ENCODE data around the gene ARHGEF1.

Gene ARHGEF1

DNA sequence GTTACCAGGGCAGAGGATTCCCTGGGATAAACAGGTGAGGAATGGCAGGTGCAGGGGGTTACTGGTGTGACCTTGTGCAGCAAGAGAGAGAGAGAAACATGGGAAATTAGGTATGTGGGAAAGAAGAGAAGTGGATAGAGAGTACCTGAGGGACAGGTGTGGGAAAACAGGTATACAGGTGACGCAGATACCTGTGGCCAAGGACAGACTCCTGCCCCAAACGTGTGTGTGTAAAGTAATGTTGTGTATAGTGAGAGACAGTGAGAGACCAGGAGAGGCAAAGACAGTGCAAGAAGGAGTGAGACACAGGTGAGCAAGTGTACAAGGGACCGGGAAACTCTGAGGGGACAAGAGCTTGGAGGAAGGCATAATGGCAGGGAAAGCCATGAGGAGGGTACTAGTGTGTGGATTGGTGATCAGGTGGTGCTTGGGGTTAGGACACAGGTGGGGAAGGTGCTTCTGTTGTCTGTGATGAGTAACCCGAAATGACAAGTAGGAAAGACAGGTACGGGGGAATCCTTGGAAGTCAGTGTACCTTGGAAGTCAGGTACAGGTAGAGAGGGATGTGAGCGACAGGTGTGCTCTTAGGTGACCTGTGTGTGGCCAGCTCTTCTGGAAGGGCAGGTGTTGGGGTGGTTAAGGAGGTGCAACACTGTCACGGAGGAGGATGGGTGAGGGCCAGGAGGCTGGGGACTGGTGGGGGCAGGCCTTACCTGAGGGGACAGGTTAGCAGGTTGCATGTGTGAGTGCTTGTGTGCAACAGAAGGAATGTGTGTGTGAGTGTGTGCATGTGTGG lies 42.4 kb downstream of the ARHGEF1 start:
- no peak for DNase-seq (ENCODE audit: insufficient read length)
- no peak for FAIRE-seq

GRCh38 chr19:41926028-41926762 lies 43.2 kb downstream of the ARHGEF1 start:
- TF ChIP-seq POLR2A (IDR thresholded peaks at IDR 0.05; ENCODE audit: low read depth, low read length) (no peak), TAF1 (IDR thresholded peaks at IDR 0.05; ENCODE audit: borderline replicate concordance, low read depth, low read length) (no peak), POLR2AphosphoS5 (IDR thresholded peaks at IDR 0.05; ENCODE audit: low read depth, low read length) (no peak)
- DNase-seq (ENCODE audit: insufficient read length), result no peak
- no peak for FAIRE-seq

More for the DNA sequence above, 42.4 kb downstream of the ARHGEF1 start:
- TF ChIP-seq POLR2A (IDR thresholded peaks at IDR 0.05; ENCODE audit: low read depth, low read length) (no peak), POLR2AphosphoS5 (IDR thresholded peaks at IDR 0.05; ENCODE audit: low read depth, low read length) (no peak), TAF1 (IDR thresholded peaks at IDR 0.05; ENCODE audit: borderline replicate concordance, low read depth, low read length) (no peak)

DNA sequence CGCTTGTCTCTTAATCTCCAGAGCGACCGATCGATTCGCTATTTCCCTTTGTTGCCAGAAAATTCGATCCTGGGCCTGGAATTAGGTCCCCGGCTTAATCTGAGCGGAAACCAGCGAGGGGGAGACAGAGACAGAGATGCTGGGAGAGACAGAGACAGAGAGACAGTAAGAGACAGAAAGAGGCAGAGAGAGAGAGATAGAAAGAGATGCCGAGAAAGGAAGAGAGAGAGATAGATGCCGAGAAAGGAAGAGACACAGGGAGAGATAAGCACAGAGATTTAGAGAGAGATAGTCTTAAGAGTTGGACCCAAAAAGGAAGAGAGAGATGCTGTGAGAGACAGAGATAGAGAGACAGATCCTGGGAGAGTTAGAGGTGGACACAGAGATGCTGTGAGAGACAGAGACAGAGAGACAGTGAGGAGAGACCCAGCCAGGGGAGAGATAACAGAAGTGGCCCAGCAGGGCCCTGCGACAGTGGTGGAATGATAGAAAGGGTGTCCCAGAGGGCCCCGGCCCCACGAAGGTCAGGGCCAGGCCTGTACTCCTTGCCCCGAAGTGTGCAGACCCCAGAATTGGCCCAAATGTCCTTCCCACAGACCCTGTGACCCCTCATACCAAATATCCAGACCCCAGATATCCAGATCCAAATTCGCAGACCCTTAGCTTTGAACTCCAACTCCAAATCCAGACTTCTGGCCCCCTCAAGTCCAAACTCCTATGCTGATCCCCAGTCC lies 43.9 kb downstream of the ARHGEF1 start:
- FAIRE-seq (no peak), DNase-seq (ENCODE audit: insufficient read length) (no peak)
- TF ChIP-seq TAF1 (IDR thresholded peaks at IDR 0.05; ENCODE audit: borderline replicate concordance, low read depth, low read length) (no peak), POLR2A (IDR thresholded peaks at IDR 0.05; ENCODE audit: low read depth, low read length) (no peak), POLR2AphosphoS5 (IDR thresholded peaks at IDR 0.05; ENCODE audit: low read depth, low read length) (no peak)

DNA sequence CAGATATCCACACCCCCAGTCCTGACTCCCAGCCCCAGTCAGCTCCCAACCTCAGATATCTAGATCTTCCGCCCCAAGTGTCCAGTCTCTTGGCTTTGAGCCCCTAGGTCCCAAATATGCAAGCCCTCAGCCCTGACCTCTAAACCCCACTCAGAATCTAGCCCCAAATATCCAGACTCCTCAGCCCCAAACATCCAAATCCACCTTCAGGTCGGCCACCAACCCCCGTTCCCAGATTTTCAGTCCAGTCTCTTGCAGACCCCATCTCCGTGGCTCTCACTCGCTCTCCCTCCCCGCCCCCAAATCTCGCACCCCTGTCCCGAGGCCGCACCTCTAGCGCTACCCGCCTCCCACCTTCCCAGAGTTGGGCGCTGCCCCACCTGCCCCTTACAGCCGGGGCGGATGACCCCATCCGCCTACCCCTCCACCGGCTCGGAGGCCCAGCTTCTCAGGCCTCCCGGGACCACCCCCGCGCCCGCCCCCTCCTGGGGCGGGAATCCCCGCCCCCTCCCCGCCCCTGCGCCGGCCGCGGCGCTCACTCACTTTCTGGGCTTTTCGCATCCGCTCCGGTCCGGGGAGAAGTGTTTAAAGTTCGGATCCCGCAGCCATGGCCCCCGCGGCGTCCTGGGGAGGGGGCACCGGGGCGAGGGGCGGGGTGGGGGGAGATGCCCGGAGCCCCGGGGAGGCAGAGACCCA lies 44.7 kb downstream of the ARHGEF1 start:
- DNase-seq (ENCODE audit: insufficient read length) (no peak), FAIRE-seq (no peak)
- TF ChIP-seq POLR2A (IDR thresholded peaks at IDR 0.05; ENCODE audit: low read depth, low read length) (no peak), POLR2AphosphoS5 (IDR thresholded peaks at IDR 0.05; ENCODE audit: low read depth, low read length) (no peak), TAF1 (IDR thresholded peaks at IDR 0.05; ENCODE audit: borderline replicate concordance, low read depth, low read length) (no peak)

- FAIRE-seq, result peak; percentile 33
- TF ChIP-seq TAF1 (IDR thresholded peaks at IDR 0.05; ENCODE audit: borderline replicate concordance, low read depth, low read length), result no peak
- TF ChIP-seq POLR2A (IDR thresholded peaks at IDR 0.05; ENCODE audit: low read depth, low read length), result no peak
- no peak for TF ChIP-seq POLR2AphosphoS5 (IDR thresholded peaks at IDR 0.05; ENCODE audit: low read depth, low read length)
- no peak for DNase-seq (ENCODE audit: insufficient read length)
Observed at GRCh38 chr19:41928221-41928683, 45.3 kb downstream of the ARHGEF1 start, which contains the start of gene ERFL. Gene ERFL, minus strand, starts transcription at chr19:41928449. Its CDS starts 15,530 bp downstream, at chr19:41912919.

- DNase-seq (ENCODE audit: insufficient read length) (no peak), FAIRE-seq (peak; percentile 93)
- TF ChIP-seq POLR2A (IDR thresholded peaks at IDR 0.05; ENCODE audit: low read depth, low read length) (no peak), TAF1 (IDR thresholded peaks at IDR 0.05; ENCODE audit: borderline replicate concordance, low read depth, low read length) (no peak), POLR2AphosphoS5 (IDR thresholded peaks at IDR 0.05; ENCODE audit: low read depth, low read length) (no peak)
Observed at GRCh38 chr19:41928754-41929535, 46.0 kb downstream of the ARHGEF1 start.

- FAIRE-seq (no peak), DNase-seq (ENCODE audit: insufficient read length) (no peak)
- TF ChIP-seq POLR2A (IDR thresholded peaks at IDR 0.05; ENCODE audit: low read depth, low read length) (no peak), POLR2AphosphoS5 (IDR thresholded peaks at IDR 0.05; ENCODE audit: low read depth, low read length) (no peak), TAF1 (IDR thresholded peaks at IDR 0.05; ENCODE audit: borderline replicate concordance, low read depth, low read length) (no peak)
Observed at GRCh38 chr19:41929536-41930071, 46.6 kb downstream of the ARHGEF1 start.

DNA sequence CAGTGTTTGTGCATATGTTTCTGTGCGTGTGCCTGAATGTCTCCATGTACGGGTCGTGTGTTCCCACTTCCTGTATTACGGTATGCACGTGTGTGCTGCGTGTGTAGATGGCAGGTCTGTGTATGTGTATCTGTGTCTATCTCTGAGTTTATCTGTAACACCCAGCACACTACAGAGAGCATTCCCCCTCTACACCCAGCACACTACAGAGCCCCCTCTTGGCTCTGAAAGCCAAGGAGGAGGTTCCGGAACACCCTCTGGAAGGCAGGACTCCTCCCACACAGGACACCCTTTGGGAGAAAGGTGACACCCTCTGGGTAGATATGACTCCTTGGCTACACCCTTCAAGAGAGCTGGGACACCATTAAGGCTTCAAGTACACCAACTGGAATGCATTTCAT lies 47.3 kb downstream of the ARHGEF1 start:
- FAIRE-seq, result no peak
- TF ChIP-seq POLR2AphosphoS5 (IDR thresholded peaks at IDR 0.05; ENCODE audit: low read depth, low read length) (no peak), POLR2A (IDR thresholded peaks at IDR 0.05; ENCODE audit: low read depth, low read length) (no peak), TAF1 (IDR thresholded peaks at IDR 0.05; ENCODE audit: borderline replicate concordance, low read depth, low read length) (no peak)

DNA sequence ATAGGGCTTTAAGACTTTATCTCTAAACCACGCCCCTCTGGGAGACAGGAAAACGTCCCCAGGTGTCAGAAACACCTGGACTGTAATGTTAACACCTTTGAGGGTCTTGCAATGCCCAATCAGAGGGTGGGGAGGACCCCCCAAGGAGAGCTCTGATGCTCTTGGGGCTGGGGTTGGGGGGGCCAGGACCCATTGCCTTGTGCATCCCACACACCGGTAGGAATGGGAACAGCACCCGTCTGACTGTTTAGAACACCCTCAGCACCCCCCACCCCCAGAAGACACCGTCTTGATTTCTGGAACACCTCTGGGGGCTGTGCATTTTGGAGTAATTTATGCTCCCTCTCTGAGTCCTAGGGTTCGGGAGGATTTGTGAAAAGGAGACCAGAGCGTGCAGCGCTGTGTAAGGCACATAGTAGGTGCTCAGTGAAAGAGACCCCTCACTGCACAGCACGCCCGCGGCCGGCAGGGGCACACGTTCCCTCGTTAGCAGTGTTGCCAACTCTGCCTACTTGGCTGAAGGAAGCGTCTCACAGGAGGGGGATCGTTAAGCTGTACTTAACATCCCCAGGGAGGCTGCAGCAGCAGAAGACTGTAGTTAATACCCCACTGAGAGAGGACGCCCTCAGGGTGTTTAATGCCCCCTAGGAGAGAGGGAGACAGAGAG lies 48.1 kb downstream of the ARHGEF1 start:
- TF ChIP-seq POLR2A (IDR thresholded peaks at IDR 0.05; ENCODE audit: low read depth, low read length) (no peak), POLR2AphosphoS5 (IDR thresholded peaks at IDR 0.05; ENCODE audit: low read depth, low read length) (no peak), TAF1 (IDR thresholded peaks at IDR 0.05; ENCODE audit: borderline replicate concordance, low read depth, low read length) (no peak)
- DNase-seq (ENCODE audit: insufficient read length), result no peak
- no peak for FAIRE-seq

More for the DNA sequence above, 47.3 kb downstream of the ARHGEF1 start:
- no peak for DNase-seq (ENCODE audit: insufficient read length)
